Neural progenitor cell (in vitro differentiated cells): ENCODE results near the gene PRELP. TPM values are rescaled to one million over a fixed set of nuclear protein-coding genes. Genes with fewer than 3 reads are reported as not detected.

Experiments used
- DNase-seq: peaks from one replicate; pipeline ENCODE4 v3.0.0-alpha.2; 2016; ENCODE audit warnings: low spot score
- H2AFZ ChIP-seq: fragments of 200-600 bp; sonication (generic); replicated peaks from 2 replicates; pipeline ENCODE4 v1.6.1; 2016; ENCODE audit warnings: antibody characterized with exemption
- H3F3A ChIP-seq: fragments of 200-600 bp; sonication (generic); 2 replicates; pipeline ENCODE4 v1.6.1; 2016; ENCODE audit warnings: antibody characterized with exemption, low read depth
- H3K27ac ChIP-seq: fragments of 200-600 bp; sonication (generic); 2 replicates; pipeline ENCODE4 v1.5.1; 2016; ENCODE audit warnings: mild to moderate bottlenecking
- H3K27me3 ChIP-seq: fragments of 200-600 bp; sonication (generic); 2 replicates; pipeline ENCODE4 v1.6.1; 2016; ENCODE audit warnings: mild to moderate bottlenecking, moderate library complexity
- H3K36me3 ChIP-seq: fragments of 200-600 bp; sonication (generic); 2 replicates; pipeline ENCODE4 v1.5.1; 2016
- H3K4me1 ChIP-seq: fragments of 200-600 bp; sonication (generic); 2 replicates; pipeline ENCODE4 v1.6.1; 2016; ENCODE audit warnings: mixed run types
- H3K4me2 ChIP-seq: fragments of 200-600 bp; sonication (generic); 2 replicates; pipeline ENCODE4 v1.6.1; 2016
- H3K4me3 ChIP-seq: fragments of 200-600 bp; sonication (generic); 2 replicates; pipeline ENCODE4 v1.5.1; 2016
- H3K79me2 ChIP-seq: fragments of 200-600 bp; sonication (generic); 2 replicates; pipeline ENCODE4 v1.6.1; 2016; ENCODE audit warnings: low read depth
- H3K9ac ChIP-seq: fragments of 200-600 bp; sonication (generic); 2 replicates; pipeline ENCODE4 v1.6.1; 2016
- H3K9me3 ChIP-seq: fragments of 200-600 bp; sonication (generic); 2 replicates; pipeline ENCODE4 v1.5.1; 2016; ENCODE audit warnings: low read depth
- H4K20me1 ChIP-seq: fragments of 200-600 bp; sonication (generic); 2 replicates; pipeline ENCODE4 v1.6.1; 2016; ENCODE audit warnings: low read depth
- H3K27ac Mint-ChIP-seq: 3 replicates; pipeline ENCODE4 v1.8.0; 2021; ENCODE audit warnings: mixed read lengths
- H3K27me3 Mint-ChIP-seq: 2 replicates; pipeline ENCODE4 v1.8.0; 2022; ENCODE audit warnings: low read depth, mild to moderate bottlenecking, inconsistent platforms, moderate library complexity, mixed read lengths; ENCODE audit not compliant: insufficient read depth
- H3K36me3 Mint-ChIP-seq: 3 replicates; pipeline ENCODE4 v1.8.0; 2021; ENCODE audit warnings: mixed read lengths
- H3K4me1 Mint-ChIP-seq: 3 replicates; pipeline ENCODE4 v1.8.0; 2021; ENCODE audit warnings: mixed read lengths
- H3K4me3 Mint-ChIP-seq: 3 replicates; pipeline ENCODE4 v1.8.0; 2021; ENCODE audit warnings: mild to moderate bottlenecking, moderate library complexity, mixed read lengths
- H3K9me3 Mint-ChIP-seq: 3 replicates; pipeline ENCODE4 v1.8.0; 2020; ENCODE audit warnings: mixed read lengths
- CTCF ChIP-seq: fragments of 200-600 bp; sonication (generic); IDR thresholded peaks from 2 replicates; pipeline ENCODE4 v1.5.1; 2017; ENCODE audit warnings: antibody characterized with exemption, mild to moderate bottlenecking
- EZH2 ChIP-seq: fragments of 200-600 bp; sonication (generic); IDR thresholded peaks from 2 replicates; pipeline ENCODE4 v1.6.1; 2017; ENCODE audit warnings: antibody characterized with exemption, mild to moderate bottlenecking, moderate library complexity
- EZH2phosphoT487 ChIP-seq: fragments of 200-600 bp; sonication (generic); IDR thresholded peaks from 2 replicates; pipeline ENCODE4 v1.6.1; 2017; ENCODE audit warnings: antibody characterized with exemption
- total RNA-seq: library from RNA; depleted of rRNA; stranded (reverse); fragments of >200 nt; gene quantifications from 2 replicates; pipeline ENCODE4 v1.2.3, GENCODE V29; 2015; ENCODE audit warnings: low replicate concordance

PRELP gene
- total RNA-seq, 1 donor from 2014 or later, result 0.26 TPM

- H3K9me3 ChIP-seq, result no peaks in the 10 kb centered on the region
- TF ChIP-seq EZH2phosphoT487, result no peak
- TF ChIP-seq CTCF, result no peak
- no peak for TF ChIP-seq EZH2
- peaks cover 6% of the 10 kb centered on the region for H3K27me3 Mint-ChIP-seq
- peaks cover 29% of the 10 kb centered on the region for H3F3A ChIP-seq
- H3K79me2 ChIP-seq, result no peaks in the 10 kb centered on the region
- no peaks in the 10 kb centered on the region for H3K9me3 Mint-ChIP-seq
- H3K4me1 Mint-ChIP-seq, result peaks cover 45% of the 10 kb centered on the region
- H3K4me3 Mint-ChIP-seq, result no peak overlapping the region
- no peaks in the 10 kb centered on the region for H4K20me1 ChIP-seq
- no peak overlapping the region for H3K27ac ChIP-seq
- peaks cover 37% of the 10 kb centered on the region for H3K4me1 ChIP-seq
- H3K4me3 ChIP-seq, result no peak overlapping the region
- no peak for DNase-seq
- no peaks in the 10 kb centered on the region for H3K27me3 ChIP-seq
- no peaks in the 10 kb centered on the region for H3K36me3 Mint-ChIP-seq
- no peak overlapping the region for H3K4me2 ChIP-seq
- H2AFZ ChIP-seq, result no peak overlapping the region
- H3K36me3 ChIP-seq, result no peaks in the 10 kb centered on the region
- H3K9ac ChIP-seq, result no peak overlapping the region
- H3K27ac Mint-ChIP-seq, result no peak overlapping the region
Observed at GRCh38 chr1:203478231-203478630, 2.6 kb downstream of the PRELP start.

- Histone ChIP-seq H3K4me2 (peak overlapping the region; percentile 40), H3K4me1 (peaks cover 37% of the 10 kb centered on the region), H3K9me3 (no peaks in the 10 kb centered on the region), H2AFZ (no peak overlapping the region), H4K20me1 (no peaks in the 10 kb centered on the region), H3K36me3 (no peaks in the 10 kb centered on the region), H3K4me3 (no peak overlapping the region), H3K27ac (peak overlapping the region; percentile 16), H3F3A (peaks cover 29% of the 10 kb centered on the region), H3K27me3 (no peaks in the 10 kb centered on the region), H3K79me2 (no peaks in the 10 kb centered on the region), H3K9ac (no peak overlapping the region)
- H3K9me3 Mint-ChIP-seq, result no peaks in the 10 kb centered on the region
- peak; percentile 57 for DNase-seq
- TF ChIP-seq EZH2 (no peak), EZH2phosphoT487 (no peak), CTCF (no peak)
- no peaks in the 10 kb centered on the region for H3K36me3 Mint-ChIP-seq
- H3K4me1 Mint-ChIP-seq, result peaks cover 42% of the 10 kb centered on the region
- peaks cover 6% of the 10 kb centered on the region for H3K27me3 Mint-ChIP-seq
- H3K4me3 Mint-ChIP-seq, result no peak overlapping the region
- peak overlapping the region; percentile 12 for H3K27ac Mint-ChIP-seq
Observed at GRCh38 chr1:203478986-203479385, 3.4 kb downstream of the PRELP start.

- Histone ChIP-seq H3K9ac (no peak overlapping the region), H3K27me3 (no peaks in the 10 kb centered on the region), H3K4me2 (no peak overlapping the region), H3K9me3 (no peaks in the 10 kb centered on the region), H3F3A (peaks cover 28% of the 10 kb centered on the region), H3K79me2 (no peaks in the 10 kb centered on the region), H3K4me3 (no peak overlapping the region), H4K20me1 (no peaks in the 10 kb centered on the region), H3K36me3 (no peaks in the 10 kb centered on the region), H3K4me1 (peaks cover 36% of the 10 kb centered on the region), H2AFZ (no peak overlapping the region), H3K27ac (no peak overlapping the region)
- Mint-ChIP-seq H3K27me3 (peaks cover 6% of the 10 kb centered on the region), H3K4me1 (peaks cover 39% of the 10 kb centered on the region), H3K4me3 (no peak overlapping the region), H3K36me3 (peaks cover under 1% of the 10 kb centered on the region), H3K27ac (no peak overlapping the region), H3K9me3 (no peaks in the 10 kb centered on the region)
- no peak for DNase-seq
- TF ChIP-seq CTCF (no peak), EZH2 (no peak), EZH2phosphoT487 (no peak)
Observed at GRCh38 chr1:203479646-203480045, 4.0 kb downstream of the PRELP start.
